ENCODE measurements around the gene SORCS2. TPM values are rescaled to one million over a fixed set of nuclear protein-coding genes. Genes with fewer than 3 reads are reported as not detected.

SORCS2 gene
- polyA plus RNA-seq, 1 donor (not counting 4 experiments of a cell fraction or from before 2014, with no cell fraction given) = 0.09 TPM

- Histone ChIP-seq H3K79me2 (ENCODE audit: control insufficient read depth, insufficient read depth, low read length) (no peaks in the 10 kb centered on the region), H3K27ac (ENCODE audit: control insufficient read depth, insufficient read depth, low read length) (no peak overlapping the region), H3K4me1 (ENCODE audit: control insufficient read depth, extremely low read depth, insufficient read depth, low read length) (peaks cover 5% of the 10 kb centered on the region), H3K36me3 (ENCODE audit: control insufficient read depth in 2 of 2, extremely low read depth in 1 of 2, insufficient read depth in 2 of 2, low read length in 2 of 2) (no peaks in the 10 kb centered on the region), H3K9ac (ENCODE audit: control insufficient read depth, extremely low read depth, insufficient read depth, low read length) (no peak overlapping the region), H4K20me1 (ENCODE audit: control insufficient read depth, extremely low read depth, insufficient read depth, low read length) (no peaks in the 10 kb centered on the region), H3K4me3 (ENCODE audit: control insufficient read depth in 2 of 3, extremely low read depth in 1 of 3, insufficient read depth in 2 of 3, low read depth in 1 of 3, low read length in 3 of 3) (no peak overlapping the region), H3K27me3 (ENCODE audit: control insufficient read depth, extremely low read depth, insufficient read depth, low read length) (peaks cover 33% of the 10 kb centered on the region), H3K9me3 (ENCODE audit: control insufficient read depth, low read depth, low read length) (no peaks in the 10 kb centered on the region), H3K4me2 (ENCODE audit: control insufficient read depth, extremely low read depth, insufficient read depth, low read depth, low read length) (no peak overlapping the region), H2AFZ (ENCODE audit: control insufficient read depth, low read length) (no peak overlapping the region), H3K9me1 (ENCODE audit: control insufficient read depth, extremely low read depth, insufficient read depth, low read length) (no peaks in the 10 kb centered on the region)
- DNase-seq (ENCODE audit: low read depth, low spot score) (no peak), FAIRE-seq (no peak)
- TF ChIP-seq EZH2 (IDR thresholded peaks at IDR 0.05; ENCODE audit: low read length) = no peak
- TF ChIP-seq, protein P1, sequence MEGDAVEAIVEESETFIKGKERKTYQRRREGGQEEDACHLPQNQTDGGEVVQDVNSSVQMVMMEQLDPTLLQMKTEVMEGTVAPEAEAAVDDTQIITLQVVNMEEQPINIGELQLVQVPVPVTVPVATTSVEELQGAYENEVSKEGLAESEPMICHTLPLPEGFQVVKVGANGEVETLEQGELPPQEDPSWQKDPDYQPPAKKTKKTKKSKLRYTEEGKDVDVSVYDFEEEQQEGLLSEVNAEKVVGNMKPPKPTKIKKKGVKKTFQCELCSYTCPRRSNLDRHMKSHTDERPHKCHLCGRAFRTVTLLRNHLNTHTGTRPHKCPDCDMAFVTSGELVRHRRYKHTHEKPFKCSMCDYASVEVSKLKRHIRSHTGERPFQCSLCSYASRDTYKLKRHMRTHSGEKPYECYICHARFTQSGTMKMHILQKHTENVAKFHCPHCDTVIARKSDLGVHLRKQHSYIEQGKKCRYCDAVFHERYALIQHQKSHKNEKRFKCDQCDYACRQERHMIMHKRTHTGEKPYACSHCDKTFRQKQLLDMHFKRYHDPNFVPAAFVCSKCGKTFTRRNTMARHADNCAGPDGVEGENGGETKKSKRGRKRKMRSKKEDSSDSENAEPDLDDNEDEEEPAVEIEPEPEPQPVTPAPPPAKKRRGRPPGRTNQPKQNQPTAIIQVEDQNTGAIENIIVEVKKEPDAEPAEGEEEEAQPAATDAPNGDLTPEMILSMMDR (optimal IDR thresholded peaks at IDR 0.05 in 1 of 3, IDR thresholded peaks at IDR 0.05 in 1 of 3, conservative IDR thresholded peaks at IDR 0.05 in 1 of 3; ENCODE audit: extremely low read depth in 1 of 3, insufficient read depth in 2 of 3, low read length in 3 of 3) = no peak
- dilution Hi-C loops (cut with MboI; ENCODE audit: extremely low pct_ligation_motif_present, low sequenced_read_pairs) = no loop called here
These were observed 321.9 kb downstream of the SORCS2 start for GRCh38 chr4:7514281-7514680.

- H2AFZ ChIP-seq (ENCODE audit: control insufficient read depth, low read length) = no peak overlapping the region
- dilution Hi-C loops (cut with MboI; ENCODE audit: extremely low pct_ligation_motif_present, low sequenced_read_pairs) = no loop called here
- H3K9me3 ChIP-seq (ENCODE audit: control insufficient read depth, low read depth, low read length) = no peaks in the 10 kb centered on the region
- H3K9ac ChIP-seq (ENCODE audit: control insufficient read depth, extremely low read depth, insufficient read depth, low read length) = no peak overlapping the region
- H4K20me1 ChIP-seq (ENCODE audit: control insufficient read depth, extremely low read depth, insufficient read depth, low read length) = no peaks in the 10 kb centered on the region
- peaks cover 5% of the 10 kb centered on the region for H3K4me1 ChIP-seq (ENCODE audit: control insufficient read depth, extremely low read depth, insufficient read depth, low read length)
- FAIRE-seq = no peak
- H3K79me2 ChIP-seq (ENCODE audit: control insufficient read depth, insufficient read depth, low read length) = no peaks in the 10 kb centered on the region
- TF ChIP-seq, protein P1 (optimal IDR thresholded peaks at IDR 0.05 in 1 of 3, IDR thresholded peaks at IDR 0.05 in 1 of 3, conservative IDR thresholded peaks at IDR 0.05 in 1 of 3; ENCODE audit: extremely low read depth in 1 of 3, insufficient read depth in 2 of 3, low read length in 3 of 3) = no peak
- no peak for TF ChIP-seq EZH2 (IDR thresholded peaks at IDR 0.05; ENCODE audit: low read length)
- DNase-seq (ENCODE audit: low read depth, low spot score) = no peak
- no peaks in the 10 kb centered on the region for H3K9me1 ChIP-seq (ENCODE audit: control insufficient read depth, extremely low read depth, insufficient read depth, low read length)
- no peak overlapping the region for H3K4me2 ChIP-seq (ENCODE audit: control insufficient read depth, extremely low read depth, insufficient read depth, low read depth, low read length)
- no peak overlapping the region for H3K4me3 ChIP-seq (ENCODE audit: control insufficient read depth in 2 of 3, extremely low read depth in 1 of 3, insufficient read depth in 2 of 3, low read depth in 1 of 3, low read length in 3 of 3)
- H3K27me3 ChIP-seq (ENCODE audit: control insufficient read depth, extremely low read depth, insufficient read depth, low read length) = peaks cover 38% of the 10 kb centered on the region
- no peaks in the 10 kb centered on the region for H3K36me3 ChIP-seq (ENCODE audit: control insufficient read depth in 2 of 2, extremely low read depth in 1 of 2, insufficient read depth in 2 of 2, low read length in 2 of 2)
- H3K27ac ChIP-seq (ENCODE audit: control insufficient read depth, insufficient read depth, low read length) = no peak overlapping the region
These were observed 322.5 kb downstream of the SORCS2 start for GRCh38 chr4:7514789-7515188.

Data from keratinocyte (primary cell).